Fibroblast of lung (primary cell): Measurements from ENCODE around the gene CRYBA4. TPM values are rescaled to one million over a fixed set of nuclear protein-coding genes. Genes with fewer than 3 reads are reported as not detected.
A peak's percentile ranks its signal among the peaks of the same experiment; 100 is the strongest.

Source experiments
- DNase-seq, 2 donors: peaks; one replicate each; pipeline versions ENCODE4 v3.0.0 to v3.0.0-alpha.2; 2010; ENCODE audit warnings: low read depth in 2 of 2
- H2AFZ ChIP-seq: 2 replicates; pipeline ENCODE4 v1.5.1; 2012; ENCODE audit warnings: low read length, control low read depth, inconsistent platforms
- H3K27ac ChIP-seq: 2 replicates; pipeline ENCODE4 v1.5.1; 2011; ENCODE audit warnings: low read length, control low read depth; ENCODE audit not compliant: insufficient read depth
- H3K27me3 ChIP-seq: 2 replicates; pipeline ENCODE4 v1.5.1; 2011; ENCODE audit warnings: mild to moderate bottlenecking, low read length; ENCODE audit not compliant: control insufficient read depth, insufficient read depth
- H3K36me3 ChIP-seq: 2 replicates; pipeline ENCODE4 v1.5.1; 2011; ENCODE audit warnings: low read length; ENCODE audit not compliant: control insufficient read depth, insufficient read depth
- H3K4me1 ChIP-seq: 2 replicates; pipeline ENCODE4 v1.5.1; 2011; ENCODE audit warnings: low read length; ENCODE audit not compliant: control insufficient read depth, insufficient read depth; ENCODE audit errors: extremely low read depth
- H3K4me2 ChIP-seq: 2 replicates; pipeline ENCODE4 v1.5.1; 2011; ENCODE audit warnings: low read length, control low read depth; ENCODE audit not compliant: insufficient read depth; ENCODE audit errors: extremely low read depth
- H3K4me3 ChIP-seq, 4 experiments: fragments of 200-600 bp in 1 of 4; sonication (generic) in 1 of 4; replicated peaks in 1 of 4; 2 replicates each; pipeline ENCODE4 v1.5.1; 2011 to 2016; ENCODE audit warnings: low read length in 4 of 4, low read depth in 3 of 4, mild to moderate bottlenecking in 3 of 4, control low read depth in 2 of 4, inconsistent platforms in 1 of 4, mixed read lengths in 1 of 4; ENCODE audit not compliant: insufficient read depth in 1 of 4; ENCODE audit errors: control extremely low read depth in 1 of 4
- H3K79me2 ChIP-seq: 2 replicates; pipeline ENCODE4 v1.5.1; 2012; ENCODE audit warnings: mild to moderate bottlenecking, low read length, inconsistent platforms; ENCODE audit not compliant: control insufficient read depth, insufficient read depth
- H3K9ac ChIP-seq: 2 replicates; pipeline ENCODE4 v1.5.1; 2011; ENCODE audit warnings: mild to moderate bottlenecking, low read length, control low read depth; ENCODE audit not compliant: insufficient read depth
- H3K9me3 ChIP-seq: 2 replicates; pipeline ENCODE4 v1.5.1; 2012; ENCODE audit warnings: low read depth, low read length; ENCODE audit not compliant: control insufficient read depth, insufficient read depth
- H4K20me1 ChIP-seq: 2 replicates; pipeline ENCODE4 v1.5.1; 2011; ENCODE audit warnings: low read length; ENCODE audit not compliant: control insufficient read depth, insufficient read depth; ENCODE audit errors: extremely low read depth
- CTCF ChIP-seq, 2 donors: IDR thresholded peaks in 1 of 2; conservative IDR thresholded peaks in 1 of 2; 1 replicate in 1 of 2; 2 replicates in 1 of 2; pipeline ENCODE4 v1.5.1; 2011 to 2012; ENCODE audit warnings: low read length in 2 of 2, control low read depth in 1 of 2, inconsistent platforms in 1 of 2, low read depth in 1 of 2, mild to moderate bottlenecking in 1 of 2
- EZH2 ChIP-seq: IDR thresholded peaks from 2 replicates; pipeline ENCODE4 v1.5.1; 2012; ENCODE audit warnings: low read length, control low read depth, mild to moderate bottlenecking; ENCODE audit errors: missing control alignments
- polyA plus RNA-seq, 2 donors: library from polyadenylated mRNA; depleted of rRNA in 1 of 2; stranded (reverse) in 1 of 2; unstranded in 1 of 2; fragments of >200 nt; gene quantifications; 2 replicates each; pipeline ENCODE4 v1.2.1, GENCODE V29; 2011 to 2012; ENCODE audit warnings: missing spikeins in 1 of 2
- total RNA-seq: library from RNA; depleted of rRNA; stranded (reverse); fragments of >200 nt; gene quantifications from 2 replicates; pipeline ENCODE4 v1.2.1, GENCODE V29; 2014

The CRYBA4 gene
- total and polyA plus RNA-seq, 2 donors (not counting 1 experiment from before 2014, with no cell fraction given), result not detected

- no peaks in the 10 kb centered on the region for H3K36me3 ChIP-seq
- H3K27ac ChIP-seq, result no peak overlapping the region
- peak in 1 of 2 donors; percentile 73 for DNase-seq
- peaks cover 2% of the 10 kb centered on the region for H3K27me3 ChIP-seq
- no peak overlapping the region for H3K4me2 ChIP-seq
- H3K4me3 ChIP-seq, result no peak overlapping the region
- no peaks in the 10 kb centered on the region for H3K4me1 ChIP-seq
- H3K9me3 ChIP-seq, result no peaks in the 10 kb centered on the region
- TF ChIP-seq CTCF (conservative IDR thresholded peaks at IDR 0.05 in 1 of 2, IDR thresholded peaks at IDR 0.05 in 1 of 2; ENCODE audit: low read depth in 1 of 2, low read length in 2 of 2) (no peak), EZH2 (no peak)
- no peak overlapping the region for H3K9ac ChIP-seq
- H2AFZ ChIP-seq, result no peak overlapping the region
- H4K20me1 ChIP-seq, result no peaks in the 10 kb centered on the region
- no peaks in the 10 kb centered on the region for H3K79me2 ChIP-seq
Measured at GRCh38 chr22:26665813-26666231, 44.1 kb downstream of the CRYBA4 start.

- Histone ChIP-seq H3K4me2 (no peak overlapping the region), H2AFZ (no peak overlapping the region), H3K27me3 (peaks cover 2% of the 10 kb centered on the region), H4K20me1 (no peaks in the 10 kb centered on the region), H3K4me1 (peaks cover under 1% of the 10 kb centered on the region), H3K9me3 (no peaks in the 10 kb centered on the region), H3K79me2 (no peaks in the 10 kb centered on the region), H3K27ac (no peak overlapping the region), H3K4me3 (no peak overlapping the region), H3K9ac (no peak overlapping the region), H3K36me3 (no peaks in the 10 kb centered on the region)
- TF ChIP-seq CTCF (conservative IDR thresholded peaks at IDR 0.05 in 1 of 2, IDR thresholded peaks at IDR 0.05 in 1 of 2; ENCODE audit: low read depth in 1 of 2, low read length in 2 of 2), result no peak
- no peak for TF ChIP-seq EZH2
- DNase-seq, result no peak
Measured at GRCh38 chr22:26667140-26667539, 45.4 kb downstream of the CRYBA4 start.

GRCh38 chr22:26669060-26669481 is 47.3 kb downstream of the CRYBA4 start:
- no peak overlapping the region for H3K4me2 ChIP-seq
- H3K4me3 ChIP-seq, result no peak overlapping the region
- no peak overlapping the region for H3K9ac ChIP-seq
- peaks cover 5% of the 10 kb centered on the region for H3K79me2 ChIP-seq
- peaks cover 2% of the 10 kb centered on the region for H3K4me1 ChIP-seq
- no peaks in the 10 kb centered on the region for H3K36me3 ChIP-seq
- H3K27ac ChIP-seq, result no peak overlapping the region
- DNase-seq, result peak in 1 of 2 donors; percentile 49
- H2AFZ ChIP-seq, result no peak overlapping the region
- H3K27me3 ChIP-seq, result no peaks in the 10 kb centered on the region
- no peaks in the 10 kb centered on the region for H3K9me3 ChIP-seq
- no peaks in the 10 kb centered on the region for H4K20me1 ChIP-seq
- TF ChIP-seq EZH2 (no peak), CTCF (conservative IDR thresholded peaks at IDR 0.05 in 1 of 2, IDR thresholded peaks at IDR 0.05 in 1 of 2; ENCODE audit: low read depth in 1 of 2, low read length in 2 of 2) (peak; percentile 42 to 53)
